ENCODE measurements around the gene PCBP3.

The PCBP3 gene

GRCh38 chr21:45766055-45766454, 122.5 kb downstream of the PCBP3 start:
- Mint-ChIP-seq H3K36me3 (no peaks in the 10 kb centered on the region), H3K27me3 (peaks cover 1% of the 10 kb centered on the region), H3K4me3 (no peak overlapping the region), H3K27ac (no peak overlapping the region), H3K4me1 (no peaks in the 10 kb centered on the region), H3K9me3 (no peaks in the 10 kb centered on the region)
- ATAC-seq (ENCODE audit: low read depth) = no peak
- no peak for DNase-seq (ENCODE audit: low spot score in 2 of 2)

GRCh38 chr21:45766501-45766900, 123.0 kb downstream of the PCBP3 start:
- no peak overlapping the region for H3K27ac Mint-ChIP-seq
- ATAC-seq (ENCODE audit: low read depth) (no peak), DNase-seq (ENCODE audit: low spot score in 2 of 2) (no peak)
- H3K27me3 Mint-ChIP-seq = peaks cover 1% of the 10 kb centered on the region
- no peak overlapping the region for H3K4me3 Mint-ChIP-seq
- no peaks in the 10 kb centered on the region for H3K4me1 Mint-ChIP-seq
- no peaks in the 10 kb centered on the region for H3K9me3 Mint-ChIP-seq
- H3K36me3 Mint-ChIP-seq = no peaks in the 10 kb centered on the region

- DNase-seq (ENCODE audit: low spot score in 2 of 2) = no peak
- peaks cover 3% of the 10 kb centered on the region for H3K9me3 Mint-ChIP-seq
Observed at GRCh38 chr21:45767071-45768006, 123.8 kb downstream of the PCBP3 start.

GRCh38 chr21:45768011-45768739, 124.7 kb downstream of the PCBP3 start:
- Mint-ChIP-seq H3K9me3 (peaks cover 3% of the 10 kb centered on the region), H3K4me1 (no peaks in the 10 kb centered on the region), H3K4me3 (no peak overlapping the region), H3K36me3 (no peaks in the 10 kb centered on the region), H3K27me3 (peaks cover 1% of the 10 kb centered on the region), H3K27ac (no peak overlapping the region)
- ATAC-seq (ENCODE audit: low read depth) (no peak), DNase-seq (ENCODE audit: low spot score in 2 of 2) (no peak)

More at GRCh38 chr21:45767071-45768006, 123.8 kb downstream of the PCBP3 start:
- Mint-ChIP-seq H3K4me1 (no peaks in the 10 kb centered on the region), H3K36me3 (no peaks in the 10 kb centered on the region), H3K27me3 (peaks cover 1% of the 10 kb centered on the region), H3K4me3 (no peak overlapping the region), H3K27ac (no peak overlapping the region)
- no peak for ATAC-seq (ENCODE audit: low read depth)

GRCh38 chr21:45768740-45769048, 125.2 kb downstream of the PCBP3 start:
- H3K9me3 Mint-ChIP-seq = peaks cover 3% of the 10 kb centered on the region
- H3K4me3 Mint-ChIP-seq = no peak overlapping the region
- peaks cover under 1% of the 10 kb centered on the region for H3K27me3 Mint-ChIP-seq
- ATAC-seq (ENCODE audit: low read depth) (no peak), DNase-seq (ENCODE audit: low spot score in 2 of 2) (no peak)
- no peaks in the 10 kb centered on the region for H3K36me3 Mint-ChIP-seq
- H3K4me1 Mint-ChIP-seq = no peaks in the 10 kb centered on the region
- no peak overlapping the region for H3K27ac Mint-ChIP-seq

- Mint-ChIP-seq H3K4me3 (no peak overlapping the region), H3K36me3 (no peaks in the 10 kb centered on the region), H3K4me1 (no peaks in the 10 kb centered on the region), H3K27ac (no peak overlapping the region), H3K27me3 (no peaks in the 10 kb centered on the region), H3K9me3 (peaks cover 3% of the 10 kb centered on the region)
- DNase-seq (ENCODE audit: low spot score in 2 of 2) = no peak
- no peak for ATAC-seq (ENCODE audit: low read depth)
Observed at GRCh38 chr21:45769294-45769693, 125.8 kb downstream of the PCBP3 start.

GRCh38 chr21:45769896-45770295, 126.4 kb downstream of the PCBP3 start:
- H3K27ac Mint-ChIP-seq = no peak overlapping the region

GRCh38 chr21:45772180-45772579, 128.7 kb downstream of the PCBP3 start:
- H3K36me3 Mint-ChIP-seq = peaks cover 5% of the 10 kb centered on the region
- ATAC-seq (ENCODE audit: low read depth) (no peak), DNase-seq (ENCODE audit: low spot score in 2 of 2) (no peak)
- H3K9me3 Mint-ChIP-seq = peaks cover 9% of the 10 kb centered on the region
- H3K27me3 Mint-ChIP-seq = peaks cover 3% of the 10 kb centered on the region
- no peak overlapping the region for H3K27ac Mint-ChIP-seq
- no peaks in the 10 kb centered on the region for H3K4me1 Mint-ChIP-seq
- no peak overlapping the region for H3K4me3 Mint-ChIP-seq

More at GRCh38 chr21:45769896-45770295, 126.4 kb downstream of the PCBP3 start:
- no peaks in the 10 kb centered on the region for H3K36me3 Mint-ChIP-seq
- no peak overlapping the region for H3K4me3 Mint-ChIP-seq
- peaks cover 3% of the 10 kb centered on the region for H3K9me3 Mint-ChIP-seq
- H3K4me1 Mint-ChIP-seq = no peaks in the 10 kb centered on the region
- H3K27me3 Mint-ChIP-seq = no peaks in the 10 kb centered on the region
- DNase-seq (ENCODE audit: low spot score in 2 of 2) (no peak), ATAC-seq (ENCODE audit: low read depth) (no peak)

GRCh38 chr21:45774291-45774690, 130.8 kb downstream of the PCBP3 start:
- Mint-ChIP-seq H3K27ac (no peak overlapping the region), H3K9me3 (peaks cover 13% of the 10 kb centered on the region), H3K36me3 (peaks cover 8% of the 10 kb centered on the region), H3K27me3 (peaks cover 3% of the 10 kb centered on the region), H3K4me3 (no peak overlapping the region), H3K4me1 (no peaks in the 10 kb centered on the region)
- no peak for ATAC-seq (ENCODE audit: low read depth)
- DNase-seq (ENCODE audit: low spot score in 2 of 2) = no peak

GRCh38 chr21:45776971-45777370, 133.4 kb downstream of the PCBP3 start:
- peaks cover 6% of the 10 kb centered on the region for H3K27me3 Mint-ChIP-seq
- H3K27ac Mint-ChIP-seq = no peak overlapping the region
- H3K9me3 Mint-ChIP-seq = peaks cover 13% of the 10 kb centered on the region

GRCh38 chr21:45778686-45779085, 135.2 kb downstream of the PCBP3 start:
- peaks cover 9% of the 10 kb centered on the region for H3K36me3 Mint-ChIP-seq
- no peak overlapping the region for H3K4me3 Mint-ChIP-seq
- peaks cover 6% of the 10 kb centered on the region for H3K27me3 Mint-ChIP-seq
- DNase-seq (ENCODE audit: low spot score in 2 of 2) (no peak), ATAC-seq (ENCODE audit: low read depth) (no peak)
- no peaks in the 10 kb centered on the region for H3K4me1 Mint-ChIP-seq
- H3K9me3 Mint-ChIP-seq = peaks cover 10% of the 10 kb centered on the region
- H3K27ac Mint-ChIP-seq = no peak overlapping the region

More at GRCh38 chr21:45776971-45777370, 133.4 kb downstream of the PCBP3 start:
- no peak for ATAC-seq (ENCODE audit: low read depth)
- Mint-ChIP-seq H3K4me3 (no peak overlapping the region), H3K4me1 (no peaks in the 10 kb centered on the region), H3K36me3 (peaks cover 9% of the 10 kb centered on the region)
- DNase-seq (ENCODE audit: low spot score in 2 of 2) = no peak

GRCh38 chr21:45779226-45779625, 135.7 kb downstream of the PCBP3 start:
- Mint-ChIP-seq H3K27ac (no peak overlapping the region), H3K4me3 (no peak overlapping the region), H3K36me3 (peaks cover 9% of the 10 kb centered on the region), H3K27me3 (peaks cover 6% of the 10 kb centered on the region), H3K4me1 (no peaks in the 10 kb centered on the region), H3K9me3 (peaks cover 10% of the 10 kb centered on the region)
- DNase-seq (ENCODE audit: low spot score in 2 of 2) = no peak
- no peak for ATAC-seq (ENCODE audit: low read depth)

GRCh38 chr21:45780647-45781046, 137.1 kb downstream of the PCBP3 start:
- H3K4me3 Mint-ChIP-seq = no peak overlapping the region
- ATAC-seq (ENCODE audit: low read depth) (no peak), DNase-seq (ENCODE audit: low spot score in 2 of 2) (no peak)
- H3K36me3 Mint-ChIP-seq = peaks cover 8% of the 10 kb centered on the region
- no peak overlapping the region for H3K27ac Mint-ChIP-seq
- H3K4me1 Mint-ChIP-seq = no peaks in the 10 kb centered on the region
- peaks cover 4% of the 10 kb centered on the region for H3K27me3 Mint-ChIP-seq
- H3K9me3 Mint-ChIP-seq = peaks cover 9% of the 10 kb centered on the region

GRCh38 chr21:45781741-45782140, 138.2 kb downstream of the PCBP3 start:
- no peak overlapping the region for H3K27ac Mint-ChIP-seq
- ATAC-seq (ENCODE audit: low read depth) (no peak), DNase-seq (ENCODE audit: low spot score in 2 of 2) (no peak)
- H3K4me3 Mint-ChIP-seq = no peak overlapping the region
- peaks cover 3% of the 10 kb centered on the region for H3K27me3 Mint-ChIP-seq
- no peaks in the 10 kb centered on the region for H3K4me1 Mint-ChIP-seq
- peaks cover 6% of the 10 kb centered on the region for H3K36me3 Mint-ChIP-seq
- H3K9me3 Mint-ChIP-seq = peaks cover 5% of the 10 kb centered on the region

Measured in memory B cell (primary cell).